Keratinocyte (primary cell): ENCODE results near the gene GALNT2. TPM values are rescaled to one million over a fixed set of nuclear protein-coding genes. Genes with fewer than 3 reads are reported as not detected.

ENCODE experiments used
- DNase-seq: peaks from one replicate; pipeline ENCODE4 v3.0.0-alpha.2; 2011; ENCODE audit warnings: low read depth, missing footprints, low spot score
- FAIRE-seq: peaks from 2 replicates; lab custom pipeline; 2011; peaks lifted over from hg19 to GRCh38; lab: Jason Lieb, UNC
- H2AFZ ChIP-seq: 2 replicates; pipeline ENCODE4 v1.6.0; 2012; ENCODE audit warnings: low read length, control low read depth, inconsistent platforms; ENCODE audit not compliant: control insufficient read depth
- H3K27ac ChIP-seq: 2 replicates; pipeline ENCODE4 v1.5.1; 2011; ENCODE audit warnings: low read length; ENCODE audit not compliant: control insufficient read depth, insufficient read depth
- H3K27me3 ChIP-seq: 3 replicates; pipeline ENCODE4 v1.6.0; 2011; ENCODE audit warnings: low read length; ENCODE audit not compliant: control insufficient read depth, insufficient read depth; ENCODE audit errors: extremely low read depth
- H3K36me3 ChIP-seq, 2 experiments: 2 replicates in 1 of 2; 3 replicates in 1 of 2; pipeline ENCODE4 v1.5.1; 2011; ENCODE audit warnings: low read length in 2 of 2, mild to moderate bottlenecking in 1 of 2; ENCODE audit not compliant: control insufficient read depth in 2 of 2, insufficient read depth in 2 of 2; ENCODE audit errors: extremely low read depth in 1 of 2
- H3K4me1 ChIP-seq: 3 replicates; pipeline ENCODE4 v1.5.1; 2011; ENCODE audit warnings: low read length; ENCODE audit not compliant: control insufficient read depth, insufficient read depth; ENCODE audit errors: extremely low read depth
- H3K4me2 ChIP-seq: 3 replicates; pipeline ENCODE4 v1.6.0; 2011; ENCODE audit warnings: low read depth, low read length; ENCODE audit not compliant: control insufficient read depth, insufficient read depth; ENCODE audit errors: extremely low read depth
- H3K4me3 ChIP-seq, 3 experiments: fragments of 200-600 bp in 1 of 3; sonication (generic) in 1 of 3; 2 replicates in 2 of 3; 3 replicates in 1 of 3; pipeline ENCODE4 v1.5.1; 2011 to 2016; ENCODE audit warnings: low read length in 3 of 3, mild to moderate bottlenecking in 3 of 3, control low read depth in 2 of 3, inconsistent platforms in 1 of 3, low read depth in 1 of 3, mixed read lengths in 1 of 3, mixed run types in 1 of 3, moderate library complexity in 1 of 3; ENCODE audit not compliant: control insufficient read depth in 2 of 3, insufficient read depth in 2 of 3; ENCODE audit errors: extremely low read depth in 1 of 3
- H3K79me2 ChIP-seq: 2 replicates; pipeline ENCODE4 v1.6.0; 2012; ENCODE audit warnings: low read length; ENCODE audit not compliant: control insufficient read depth, insufficient read depth
- H3K9ac ChIP-seq: 3 replicates; pipeline ENCODE4 v1.6.0; 2011; ENCODE audit warnings: low read length; ENCODE audit not compliant: control insufficient read depth, insufficient read depth; ENCODE audit errors: extremely low read depth
- H3K9me1 ChIP-seq: 3 replicates; pipeline ENCODE4 v1.6.0; 2011; ENCODE audit warnings: low read length; ENCODE audit not compliant: control insufficient read depth, insufficient read depth; ENCODE audit errors: extremely low read depth
- H3K9me3 ChIP-seq: 2 replicates; pipeline ENCODE4 v1.5.1; 2012; ENCODE audit warnings: low read depth, low read length; ENCODE audit not compliant: control insufficient read depth
- H4K20me1 ChIP-seq: 3 replicates; pipeline ENCODE4 v1.6.0; 2011; ENCODE audit warnings: low read length; ENCODE audit not compliant: control insufficient read depth, insufficient read depth; ENCODE audit errors: extremely low read depth
- CTCF ChIP-seq, 3 experiments: IDR thresholded peaks in 1 of 3; conservative IDR thresholded peaks in 1 of 3; optimal IDR thresholded peaks in 1 of 3; 2 replicates in 2 of 3; 3 replicates in 1 of 3; pipeline versions ENCODE3 to v1.5.1; 2011; ENCODE audit warnings: low read length in 3 of 3, mild to moderate bottlenecking in 3 of 3, moderate library complexity in 2 of 3, control low read depth in 1 of 3, inconsistent platforms in 1 of 3; ENCODE audit not compliant: insufficient read depth in 2 of 3; ENCODE audit errors: extremely low read depth in 1 of 3
- EZH2 ChIP-seq: IDR thresholded peaks from one replicate; pipeline ENCODE4 v1.6.1; 2012; ENCODE audit warnings: inconsistent platforms, mild to moderate bottlenecking, low read length, moderate library complexity
- dilution Hi-C: fragments of 300-500 bp; cut with MboI; formaldehyde crosslinking; loops from one replicate; pipeline ENCODE4 v1.7.0; 2020; ENCODE audit warnings: low sequenced_read_pairs; ENCODE audit not compliant: extremely low pct_ligation_motif_present
- polyA plus RNA-seq, 5 experiments: library from polyadenylated mRNA; depleted of rRNA in 3 of 5; stranded (reverse) in 3 of 5; stranded (forward) in 1 of 5; unstranded in 1 of 5; fragments of >200 nt; gene quantifications; 1 replicate in 1 of 5; 2 replicates in 3 of 5; 3 replicates in 1 of 5; pipeline versions ENCODE4 v1.2.1 to v1.2.3, GENCODE V29; 2011 to 2012; ENCODE audit warnings: missing spikeins in 2 of 5, low read depth in 1 of 5, low replicate concordance in 1 of 5

GALNT2 gene
- polyA plus RNA-seq, 1 donor (not counting 4 experiments of a cell fraction or from before 2014, with no cell fraction given) = 61.7 TPM

DNA sequence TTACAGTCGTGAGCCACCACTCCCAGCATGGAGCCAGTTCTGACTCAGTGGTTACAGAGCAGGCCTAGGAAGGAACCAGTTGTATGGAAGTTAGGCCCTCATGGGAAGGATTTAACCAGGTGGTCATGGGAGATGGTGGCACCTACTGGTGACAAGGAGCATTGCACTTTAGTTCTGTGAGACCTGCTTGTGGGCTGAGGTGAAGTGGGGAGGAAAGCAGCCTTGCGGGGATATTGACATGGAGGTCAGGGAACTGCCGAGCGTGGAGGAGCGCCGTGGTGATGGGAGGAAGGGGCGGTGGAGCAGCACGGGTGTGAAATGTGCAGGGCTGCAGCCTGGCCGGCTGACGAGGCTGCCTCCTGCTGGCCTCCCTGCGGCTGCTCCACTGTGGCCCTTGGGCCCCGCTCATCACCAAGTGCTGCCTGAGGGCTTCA is 100.4 kb downstream of the GALNT2 start:
- no peak overlapping the region for H3K9ac ChIP-seq
- no peak overlapping the region for H3K27ac ChIP-seq
- H3K36me3 ChIP-seq = peaks cover 0 to 2% of the 10 kb centered on the region in 2 experiments
- H2AFZ ChIP-seq = no peak overlapping the region
- no peak overlapping the region for H3K4me2 ChIP-seq
- H3K4me3 ChIP-seq = no peak overlapping the region
- H3K79me2 ChIP-seq = peaks cover 84% of the 10 kb centered on the region
- no peaks in the 10 kb centered on the region for H3K9me1 ChIP-seq
- no peaks in the 10 kb centered on the region for H3K9me3 ChIP-seq
- TF ChIP-seq EZH2 = no peak
- peak; percentile 51 to 88 (median 82) for TF ChIP-seq CTCF (optimal IDR thresholded peaks at IDR 0.05 in 1 of 3, IDR thresholded peaks at IDR 0.05 in 1 of 3, conservative IDR thresholded peaks at IDR 0.05 in 1 of 3; ENCODE audit: extremely low read depth in 1 of 3, insufficient read depth in 2 of 3, low read length in 3 of 3)
- no peaks in the 10 kb centered on the region for H3K27me3 ChIP-seq
- dilution Hi-C loops = no loop called here
- H4K20me1 ChIP-seq = no peaks in the 10 kb centered on the region
- no peaks in the 10 kb centered on the region for H3K4me1 ChIP-seq
- peak; percentile 17 for DNase-seq
- peak; percentile 75 for FAIRE-seq

- no peaks in the 10 kb centered on the region for H3K27me3 ChIP-seq
- no peaks in the 10 kb centered on the region for H3K9me3 ChIP-seq
- H3K79me2 ChIP-seq = peaks cover 80% of the 10 kb centered on the region
- no peak overlapping the region for H3K9ac ChIP-seq
- dilution Hi-C loops = no loop called here
- DNase-seq = no peak
- no peaks in the 10 kb centered on the region for H3K9me1 ChIP-seq
- no peak for FAIRE-seq
- H2AFZ ChIP-seq = no peak overlapping the region
- no peaks in the 10 kb centered on the region for H3K4me1 ChIP-seq
- TF ChIP-seq CTCF (optimal IDR thresholded peaks at IDR 0.05 in 1 of 3, IDR thresholded peaks at IDR 0.05 in 1 of 3, conservative IDR thresholded peaks at IDR 0.05 in 1 of 3; ENCODE audit: extremely low read depth in 1 of 3, insufficient read depth in 2 of 3, low read length in 3 of 3) = no peak
- no peak for TF ChIP-seq EZH2
- no peak overlapping the region for H3K27ac ChIP-seq
- H3K4me2 ChIP-seq = no peak overlapping the region
- H3K4me3 ChIP-seq = no peak overlapping the region
- peaks cover 0 to 6% of the 10 kb centered on the region in 2 experiments for H3K36me3 ChIP-seq
- H4K20me1 ChIP-seq = no peaks in the 10 kb centered on the region
Measured at GRCh38 chr1:230169454-230170152, 102.6 kb downstream of the GALNT2 start.
